Type B pancreatic cell (in vitro differentiated cells): ENCODE results near the gene SQOR. TPM values are rescaled to one million over a fixed set of nuclear protein-coding genes. Genes with fewer than 3 reads are reported as not detected.

ENCODE experiments used
- DNase-seq: peaks from one replicate; pipeline ENCODE4 v3.0.0; 2021; ENCODE audit warnings: mixed read lengths; ENCODE audit not compliant: unreplicated experiment; ENCODE audit errors: extremely low spot score
- H3K27ac Mint-ChIP-seq: 2 replicates; pipeline ENCODE4 v1.8.0; 2021; ENCODE audit warnings: mild to moderate bottlenecking, mixed read lengths
- H3K27me3 Mint-ChIP-seq: 2 replicates; pipeline ENCODE4 v1.8.0; 2021; ENCODE audit warnings: mixed read lengths
- H3K36me3 Mint-ChIP-seq: 2 replicates; pipeline ENCODE4 v1.8.0; 2021; ENCODE audit warnings: mixed read lengths
- H3K4me1 Mint-ChIP-seq: one replicate; pipeline ENCODE4 v1.8.0; 2021; ENCODE audit warnings: mixed read lengths; ENCODE audit not compliant: unreplicated experiment
- H3K4me3 Mint-ChIP-seq: 2 replicates; pipeline ENCODE4 v1.8.0; 2021; ENCODE audit warnings: mild to moderate bottlenecking, mixed read lengths
- H3K9me3 Mint-ChIP-seq: 2 replicates; pipeline ENCODE4 v1.8.0; 2021; ENCODE audit warnings: mixed read lengths
- long read RNA-seq: library from polyadenylated mRNA; unstranded; transcript quantifications from one replicate; pipeline ENCODE4 v2.0.0, GENCODE V29; 2020
- total RNA-seq: library from RNA; stranded (reverse); gene quantifications from 2 replicates; pipeline ENCODE4 v1.2.1, GENCODE V29; 2021; ENCODE audit warnings: low replicate concordance
- TF ChIP-seq, protein P1 (sequence below): fragments of 200-600 bp; sonication (generic); conservative IDR thresholded peaks from 2 replicates; pipeline ENCODE4 v1.5.0; 2021; ENCODE audit warnings: antibody characterized with exemption, mild to moderate bottlenecking

The SQOR gene
- total RNA-seq: 6.7 and 9.2 TPM in 2 replicates
- long read RNA-seq, transcript SQOR-201 (10 exons, 2,003 nt): major isoform, 58 of 64 reads
- long read RNA-seq, partial matches to known transcripts: 2 of 64 reads
- long read RNA-seq, other reads (novel, unspliced or antisense): 4 of 64 reads

DNA sequence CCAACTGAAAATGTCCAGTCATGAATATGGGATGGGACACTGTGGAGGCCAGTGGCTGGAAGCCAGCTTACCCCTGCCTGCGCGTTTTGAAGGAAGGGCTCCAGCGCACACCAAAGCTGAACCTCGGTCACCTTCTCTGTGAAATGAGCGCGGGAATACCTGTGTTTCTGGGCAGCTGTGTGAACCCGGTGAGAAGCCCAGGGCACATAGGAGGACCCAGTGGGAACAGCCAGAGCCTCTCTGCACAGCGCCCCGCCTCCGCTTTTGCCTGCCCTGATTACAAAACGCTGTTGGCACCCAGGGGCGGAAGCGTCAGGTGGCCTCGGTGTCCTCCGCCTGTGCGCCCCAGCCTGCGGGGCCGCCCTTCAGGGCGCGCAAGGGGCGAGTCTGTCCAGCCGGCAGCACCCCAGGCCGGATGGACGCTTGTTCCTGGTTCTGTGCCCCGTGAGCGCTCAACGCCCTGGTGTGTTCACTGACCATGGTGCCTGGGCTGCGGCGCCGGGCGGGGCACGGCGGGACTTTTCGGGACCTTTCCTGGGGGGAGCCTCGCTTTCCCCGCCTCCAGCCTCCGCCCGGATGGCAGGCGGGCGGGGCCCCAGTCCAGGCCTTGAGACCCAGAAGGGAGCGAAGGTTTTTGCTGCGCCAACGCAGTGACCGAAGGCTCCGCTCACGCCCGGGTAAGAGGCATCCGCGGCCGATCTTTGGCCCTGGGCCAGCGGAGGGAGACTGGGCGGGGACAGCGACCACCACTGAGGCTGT, at the start of gene SQOR:
Gene SQOR, plus strand, starts transcription at position 598 of the 759 bp plus-strand sequence. CDS start 23,895 bp downstream, outside the sequence.
- peak; percentile 73 for DNase-seq
- TF ChIP-seq, protein P1, sequence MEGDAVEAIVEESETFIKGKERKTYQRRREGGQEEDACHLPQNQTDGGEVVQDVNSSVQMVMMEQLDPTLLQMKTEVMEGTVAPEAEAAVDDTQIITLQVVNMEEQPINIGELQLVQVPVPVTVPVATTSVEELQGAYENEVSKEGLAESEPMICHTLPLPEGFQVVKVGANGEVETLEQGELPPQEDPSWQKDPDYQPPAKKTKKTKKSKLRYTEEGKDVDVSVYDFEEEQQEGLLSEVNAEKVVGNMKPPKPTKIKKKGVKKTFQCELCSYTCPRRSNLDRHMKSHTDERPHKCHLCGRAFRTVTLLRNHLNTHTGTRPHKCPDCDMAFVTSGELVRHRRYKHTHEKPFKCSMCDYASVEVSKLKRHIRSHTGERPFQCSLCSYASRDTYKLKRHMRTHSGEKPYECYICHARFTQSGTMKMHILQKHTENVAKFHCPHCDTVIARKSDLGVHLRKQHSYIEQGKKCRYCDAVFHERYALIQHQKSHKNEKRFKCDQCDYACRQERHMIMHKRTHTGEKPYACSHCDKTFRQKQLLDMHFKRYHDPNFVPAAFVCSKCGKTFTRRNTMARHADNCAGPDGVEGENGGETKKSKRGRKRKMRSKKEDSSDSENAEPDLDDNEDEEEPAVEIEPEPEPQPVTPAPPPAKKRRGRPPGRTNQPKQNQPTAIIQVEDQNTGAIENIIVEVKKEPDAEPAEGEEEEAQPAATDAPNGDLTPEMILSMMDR: no peak
- Mint-ChIP-seq H3K27ac (peak within 1 kb of the TSS; percentile 56), H3K4me1 (peaks cover 15% of the 10 kb centered on the region), H3K36me3 (no peaks in the 10 kb centered on the region), H3K27me3 (peaks cover 41% of the 10 kb centered on the region), H3K9me3 (no peaks in the 10 kb centered on the region), H3K4me3 (peak within 1 kb of the TSS; percentile 89)

DNA sequence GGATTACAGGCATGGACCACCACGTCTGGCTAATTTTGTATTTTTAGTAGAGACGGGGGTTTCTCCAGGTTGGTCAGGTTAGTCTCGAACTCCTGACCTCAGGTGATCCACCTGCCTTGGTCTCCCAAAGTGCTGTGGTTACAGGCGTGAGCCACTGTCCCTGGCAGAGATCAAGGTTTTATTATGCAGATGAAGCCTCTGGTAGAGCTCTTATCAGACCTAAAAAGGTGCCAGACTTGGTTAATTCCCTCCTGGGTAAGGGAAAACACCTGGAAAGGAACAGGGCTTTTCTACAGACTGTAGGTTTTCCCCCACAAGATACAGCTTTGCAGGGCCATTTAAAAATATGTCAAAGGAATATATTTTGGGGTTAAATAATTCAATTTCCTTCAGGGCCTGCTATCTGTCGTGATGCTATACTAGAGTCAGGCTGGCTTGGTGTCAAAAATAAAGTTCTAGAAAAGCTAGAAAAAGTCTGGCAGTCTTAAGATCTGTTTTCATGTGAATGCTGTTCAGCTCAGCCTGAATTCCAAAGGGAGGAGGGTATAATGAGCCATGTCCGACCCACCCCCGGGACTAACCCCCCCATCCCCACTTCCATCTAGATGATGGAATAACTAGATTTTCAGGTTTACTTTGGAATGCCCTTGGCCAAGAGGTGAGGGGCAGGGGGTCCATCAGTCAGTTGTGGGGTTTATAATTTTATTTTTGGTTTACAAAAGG, 49.6 kb upstream of the SQOR start:
- DNase-seq: no peak
- Mint-ChIP-seq H3K27me3 (no peaks in the 10 kb centered on the region), H3K27ac (peak overlapping the region; percentile 100), H3K4me1 (peaks cover 12% of the 10 kb centered on the region), H3K9me3 (no peaks in the 10 kb centered on the region), H3K4me3 (peak overlapping the region; percentile 100), H3K36me3 (no peaks in the 10 kb centered on the region)
- TF ChIP-seq, protein P1: no peak

DNA sequence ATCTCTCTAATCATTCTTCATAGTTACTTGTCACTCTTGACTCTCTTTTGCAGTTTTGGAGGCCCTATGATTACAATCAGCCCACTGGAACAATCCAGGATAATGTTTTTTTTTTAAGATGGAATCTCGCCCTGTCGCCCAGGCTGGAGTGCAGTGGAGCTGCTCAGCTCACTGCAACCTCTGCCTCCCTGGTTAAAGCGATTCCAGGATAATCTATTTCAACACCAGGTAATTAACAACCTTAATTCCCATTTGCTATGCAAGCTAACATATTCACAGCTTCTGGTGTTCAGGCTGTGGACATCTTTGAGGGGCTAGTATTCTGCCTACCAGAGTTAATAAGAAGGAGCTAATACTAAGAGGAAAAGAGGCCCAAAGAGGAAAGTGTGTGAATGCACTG, 48.7 kb upstream of the SQOR start:
- peak overlapping the region; percentile 100 for H3K4me3 Mint-ChIP-seq
- H3K36me3 Mint-ChIP-seq: no peaks in the 10 kb centered on the region
- TF ChIP-seq, protein P1: no peak
- H3K27me3 Mint-ChIP-seq: no peaks in the 10 kb centered on the region
- peaks cover 12% of the 10 kb centered on the region for H3K4me1 Mint-ChIP-seq
- no peak for DNase-seq
- peak overlapping the region; percentile 100 for H3K27ac Mint-ChIP-seq
- H3K9me3 Mint-ChIP-seq: no peaks in the 10 kb centered on the region

DNA sequence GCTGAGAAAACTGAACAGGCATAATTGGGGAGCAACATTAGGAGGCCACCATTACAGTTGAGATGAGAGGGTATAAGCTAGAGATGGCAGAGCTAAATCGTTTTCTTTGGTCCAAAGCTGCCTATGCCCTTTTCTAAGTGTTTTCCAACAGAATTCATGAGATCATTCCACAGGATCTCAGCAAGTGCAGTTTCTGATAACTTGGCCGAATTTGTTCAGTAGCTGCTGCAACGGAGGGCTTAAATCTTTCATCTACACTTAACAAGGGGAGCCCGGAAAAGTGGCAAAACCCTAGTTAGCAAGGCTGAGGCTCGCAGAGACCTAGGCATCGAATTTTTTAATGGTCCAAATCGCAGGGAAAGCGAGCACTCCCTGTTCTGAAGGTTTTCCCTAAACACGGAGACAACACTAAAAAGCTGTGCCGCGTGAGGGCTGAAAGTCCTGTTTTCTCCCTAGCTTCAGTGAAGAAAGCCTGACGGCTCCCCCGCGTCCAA, 48.2 kb upstream of the SQOR start:
- DNase-seq: no peak
- Mint-ChIP-seq H3K4me1 (peaks cover 12% of the 10 kb centered on the region), H3K9me3 (no peaks in the 10 kb centered on the region), H3K27ac (peak overlapping the region; percentile 100), H3K27me3 (no peaks in the 10 kb centered on the region), H3K4me3 (peak overlapping the region; percentile 100), H3K36me3 (no peaks in the 10 kb centered on the region)
- TF ChIP-seq, protein P1: no peak

DNA sequence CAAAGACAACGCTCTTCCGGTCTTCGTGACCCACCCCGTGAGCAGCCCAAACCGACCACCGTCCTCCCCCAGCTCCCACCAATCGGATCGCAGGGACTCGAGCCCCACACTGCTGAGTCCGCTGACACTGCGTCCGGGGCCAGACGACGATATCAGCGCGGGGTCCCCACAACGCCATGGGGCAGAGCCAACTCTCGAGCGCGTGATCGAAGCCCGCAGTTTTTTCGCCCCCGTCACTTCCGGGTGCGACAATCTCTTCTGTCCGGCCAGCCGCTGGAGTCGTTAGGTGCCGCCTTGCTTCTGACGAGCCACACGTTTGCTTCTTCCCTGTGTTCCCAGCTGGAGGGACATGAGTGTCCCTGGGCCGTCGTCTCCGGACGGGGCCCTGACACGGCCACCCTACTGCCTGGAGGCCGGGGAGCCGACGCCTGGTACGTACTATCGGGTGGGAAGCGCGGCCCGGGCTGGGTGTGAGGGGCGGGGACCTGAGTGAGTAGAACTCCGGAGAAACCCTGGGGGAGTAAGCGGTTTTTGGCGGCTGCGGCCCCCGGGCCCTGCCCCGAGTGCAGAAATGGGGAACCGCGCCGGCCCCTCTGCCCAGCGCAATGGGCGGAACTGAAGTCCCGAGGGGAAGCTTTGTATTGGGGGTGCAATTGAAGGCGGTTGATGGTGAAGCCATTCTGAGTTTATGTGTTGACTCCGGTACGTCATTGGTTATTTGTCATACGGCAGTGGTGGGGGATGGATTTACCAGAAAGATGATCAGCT, 47.5 kb upstream of the SQOR start, which contains the start of gene BLOC1S6:
Gene BLOC1S6, plus strand, starts transcription at position 285 of the 768 bp plus-strand sequence. Its CDS starts 65 bp downstream, at position 350.
- TF ChIP-seq, protein P1: no peak
- peak within 1 kb of the TSS; percentile 100 for H3K27ac Mint-ChIP-seq
- DNase-seq: peak; percentile 92
- H3K4me3 Mint-ChIP-seq: peak within 1 kb of the TSS; percentile 100
- peaks cover under 1% of the 10 kb centered on the region for H3K36me3 Mint-ChIP-seq
- peaks cover 12% of the 10 kb centered on the region for H3K4me1 Mint-ChIP-seq
- no peaks in the 10 kb centered on the region for H3K9me3 Mint-ChIP-seq
- H3K27me3 Mint-ChIP-seq: no peaks in the 10 kb centered on the region
